ENCODE measurements around the gene EIF4EBP2.
A peak's percentile ranks its signal among the peaks of the same experiment; 100 is the strongest.

EIF4EBP2 gene

GRCh38 chr10:70461397-70462348 is 57.7 kb downstream of the EIF4EBP2 start:
- DNase-seq (ENCODE audit: low spot score): peak; percentile 7

DNA sequence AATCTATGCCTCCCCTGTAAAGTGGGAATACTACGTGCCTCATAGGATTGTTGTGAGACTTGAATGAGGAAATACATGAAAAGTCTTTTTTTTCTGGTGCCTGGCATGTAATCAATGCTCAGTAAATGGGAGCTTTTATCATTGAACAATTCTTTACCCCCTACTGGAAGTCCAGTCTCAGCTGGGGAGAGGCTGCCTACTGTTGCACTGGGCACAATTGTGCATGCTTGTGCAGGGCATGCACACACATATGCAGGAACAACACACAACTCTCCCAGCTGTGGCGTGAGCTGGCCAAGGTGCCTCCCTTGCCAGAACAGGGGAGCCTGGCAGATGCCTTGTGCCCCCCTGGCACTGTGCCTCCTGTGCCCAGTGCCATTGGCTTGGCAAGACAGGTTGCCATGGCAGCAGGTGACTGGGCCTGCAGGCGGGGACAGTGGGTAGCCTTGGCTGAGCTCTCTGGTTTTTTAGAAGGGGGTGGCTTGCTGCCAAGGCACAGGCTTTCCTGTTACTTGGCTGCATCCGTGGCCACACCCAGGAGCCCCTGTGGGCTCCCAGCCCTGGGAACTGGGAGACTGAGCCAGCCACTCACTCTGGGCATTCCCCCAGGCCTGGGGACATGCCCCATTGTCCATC is 58.5 kb downstream of the EIF4EBP2 start:
- no peak for DNase-seq (ENCODE audit: low spot score)

DNA sequence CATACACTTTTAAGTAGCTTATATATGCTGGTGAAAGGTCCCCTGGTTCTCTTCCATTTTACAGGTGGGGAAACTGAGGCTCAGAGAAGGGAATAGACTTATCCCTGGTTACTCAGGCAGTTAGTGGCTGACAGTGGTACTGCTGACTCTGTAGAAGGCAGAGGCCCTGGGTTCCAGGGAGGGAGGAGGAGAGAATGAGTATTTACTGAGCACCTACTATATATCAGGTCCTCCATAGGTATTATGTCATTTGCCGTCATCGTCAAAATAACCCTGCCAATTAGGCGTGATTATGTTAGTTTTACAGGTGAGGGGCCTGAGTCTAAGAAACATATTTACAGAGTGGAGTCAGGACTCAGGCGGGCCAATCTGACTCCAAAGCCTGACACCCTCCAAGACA is 61.3 kb downstream of the EIF4EBP2 start:
- DNase-seq (ENCODE audit: low spot score): no peak

DNA sequence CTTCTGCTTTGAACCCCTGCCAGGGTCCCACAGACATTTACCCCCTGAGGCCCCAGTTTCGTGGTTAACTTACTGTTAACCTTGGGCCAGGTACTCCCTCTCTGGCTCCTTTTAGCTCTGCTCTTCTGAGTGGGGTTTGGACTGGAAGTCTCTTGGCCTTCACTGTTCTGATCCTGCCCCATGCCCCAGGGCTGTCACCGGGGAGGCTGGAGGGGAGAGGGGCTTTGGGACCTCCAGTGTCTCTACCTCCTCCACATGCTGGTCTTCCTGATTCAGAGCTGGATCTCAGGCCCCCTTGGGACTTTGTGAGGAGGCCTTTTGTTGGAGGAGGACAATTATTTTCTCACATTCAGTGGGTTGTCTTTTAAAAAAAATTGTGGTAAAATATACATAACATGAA is 61.9 kb downstream of the EIF4EBP2 start:
- no peak for DNase-seq (ENCODE audit: low spot score)

DNA sequence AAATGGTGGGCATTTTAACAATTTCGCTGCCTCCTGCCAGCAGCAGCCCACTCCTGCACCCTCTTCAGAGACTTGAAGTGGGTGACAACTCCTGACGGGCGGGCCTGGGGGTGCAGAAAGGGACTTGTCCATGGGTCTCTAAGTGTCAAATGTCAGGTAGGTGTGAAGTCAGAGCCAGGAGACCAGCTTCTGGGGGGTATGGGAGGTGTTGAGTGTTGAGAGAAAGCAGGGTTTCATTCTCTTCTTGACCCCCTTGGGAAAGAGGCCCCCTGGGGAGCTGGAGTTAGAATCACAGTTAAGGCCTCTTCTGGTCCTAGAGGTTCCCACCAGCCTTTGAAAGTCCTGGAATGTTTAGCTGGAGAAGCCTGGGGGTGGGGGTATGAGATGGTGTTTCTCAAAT is 63.0 kb downstream of the EIF4EBP2 start:
- DNase-seq (ENCODE audit: low spot score): no peak

DNA sequence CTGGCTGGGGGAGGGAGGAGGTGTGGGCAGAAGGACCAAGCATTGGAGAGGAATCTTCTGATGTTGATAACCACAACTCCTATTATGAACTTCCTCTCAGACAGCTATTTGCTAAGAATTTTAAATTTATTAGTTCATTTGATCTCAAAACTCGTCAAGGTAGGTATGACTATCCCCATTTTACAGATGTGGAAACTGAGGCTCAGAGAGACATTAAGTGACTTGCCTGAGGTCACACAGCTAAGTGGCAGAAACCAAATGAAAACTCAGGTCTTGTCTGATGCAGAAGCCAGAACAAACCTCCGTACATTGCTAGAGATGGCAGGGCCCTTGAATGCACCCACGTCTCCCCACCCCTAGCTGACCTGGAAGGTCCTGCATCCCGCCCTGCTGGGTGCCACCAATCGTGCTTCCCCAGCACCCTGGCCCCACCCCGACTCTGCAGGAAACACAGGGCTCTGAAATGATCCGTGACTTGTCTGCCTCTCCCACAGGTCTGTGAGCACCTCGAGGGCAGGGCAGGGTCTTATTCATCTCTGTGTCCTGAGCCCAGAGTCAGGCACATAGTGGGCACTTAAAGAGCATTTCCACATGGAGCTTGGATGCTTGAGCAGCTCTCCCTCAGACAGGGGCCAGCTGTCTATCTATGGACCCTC is 69.0 kb downstream of the EIF4EBP2 start:
- no peak for DNase-seq (ENCODE audit: low spot score)

- no peak for DNase-seq (ENCODE audit: low spot score)
Measured at GRCh38 chr10:70474780-70475179, 70.8 kb downstream of the EIF4EBP2 start.

- DNase-seq (ENCODE audit: low spot score): no peak
Measured at GRCh38 chr10:70475661-70476060, 71.7 kb downstream of the EIF4EBP2 start.

DNA sequence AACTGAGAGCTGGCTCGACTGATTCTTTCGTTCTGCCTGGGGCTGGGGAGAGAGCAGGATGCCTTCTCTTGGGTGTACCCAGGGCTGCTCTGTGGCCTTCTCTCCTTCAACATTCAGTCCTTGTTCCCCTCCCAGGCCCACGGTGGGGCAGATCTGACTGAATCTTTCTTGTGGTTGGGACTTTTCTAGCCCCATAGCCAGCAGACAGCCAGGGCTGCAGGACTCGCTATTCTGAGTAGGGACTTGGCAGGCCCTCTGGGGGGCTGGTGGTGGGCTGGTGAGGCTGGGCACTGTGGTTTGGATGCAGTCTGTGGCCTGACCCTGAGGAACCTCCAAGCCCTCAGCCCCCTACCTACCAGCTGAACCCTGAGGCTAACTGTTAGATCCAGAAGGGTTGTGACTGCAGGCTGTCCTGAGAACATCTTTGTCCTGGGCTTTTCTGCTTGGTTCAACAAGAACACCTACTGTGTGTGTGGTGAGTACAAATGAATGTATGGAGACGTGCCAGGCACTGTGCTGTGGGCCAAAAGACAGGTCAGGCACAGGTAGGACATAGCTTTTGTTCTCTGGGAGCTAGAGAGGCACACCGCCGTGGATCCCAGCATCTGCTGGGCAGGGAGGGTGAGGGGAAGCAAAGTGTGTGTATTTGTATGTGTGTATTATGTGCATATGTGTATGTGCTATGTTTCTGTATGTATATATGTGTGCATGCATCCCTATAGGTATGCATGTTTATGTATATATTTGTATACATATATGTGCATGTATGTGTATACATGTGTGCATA is 72.5 kb downstream of the EIF4EBP2 start:
- no peak for DNase-seq (ENCODE audit: low spot score)

DNA sequence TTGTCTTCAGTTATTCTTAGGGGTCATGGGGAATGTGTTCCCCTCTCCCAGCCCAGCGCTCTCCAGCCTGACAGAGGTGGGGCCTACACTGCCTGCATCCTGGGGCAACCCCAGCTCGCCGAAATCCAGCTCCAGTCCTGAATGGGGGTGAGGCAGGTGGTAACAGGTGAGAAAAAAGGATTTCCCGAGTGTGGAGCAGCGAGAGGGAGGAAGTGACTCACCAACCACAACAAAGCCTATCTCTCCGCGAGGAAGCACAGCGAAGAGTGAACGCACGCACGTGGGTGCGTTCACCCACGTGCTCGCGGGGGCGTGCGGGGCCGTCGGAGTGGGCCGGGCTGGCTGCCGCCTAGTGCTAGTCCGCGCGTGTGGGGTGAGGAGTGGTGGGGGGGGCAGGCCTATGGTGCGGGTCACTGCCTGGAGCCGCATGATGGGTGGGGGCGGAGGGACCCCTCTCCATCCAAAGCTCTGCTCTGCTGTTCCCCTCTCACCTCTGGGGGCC is 73.8 kb downstream of the EIF4EBP2 start:
- no peak for DNase-seq (ENCODE audit: low spot score)
